Hematopoietic multipotent progenitor cell (in vitro differentiated cells): Measurements from ENCODE around the gene SV2C. TPM values are rescaled to one million over a fixed set of nuclear protein-coding genes. Genes with fewer than 3 reads are reported as not detected.
A peak's percentile ranks its signal among the peaks of the same experiment; 100 is the strongest.

Experiments
- DNase-seq, 3 donors: peaks; one replicate each; pipeline ENCODE4 v3.0.0-alpha.2; 2011 to 2015; ENCODE audit warnings: low read depth in 2 of 3, low spot score in 2 of 3
- total RNA-seq: library from RNA; depleted of rRNA; stranded (reverse); fragments of >200 nt; gene quantifications from one replicate; pipeline ENCODE4 v1.2.3, GENCODE V29; 2012

The SV2C gene
- total RNA-seq, 1 donor: under 0.01 TPM

- DNase-seq: no peak
Measured at GRCh38 chr5:76371960-76372322, 288.8 kb downstream of the SV2C start.

GRCh38 chr5:76372323-76373054 lies 289.3 kb downstream of the SV2C start:
- peak in 2 of 3 donors; percentile 42 to 57 for DNase-seq

GRCh38 chr5:76376148-76376865 lies 293.1 kb downstream of the SV2C start:
- DNase-seq: peak in 1 of 3 donors; percentile 39

- no peak for DNase-seq
Measured at GRCh38 chr5:76376866-76377230, 293.7 kb downstream of the SV2C start.

- no peak for DNase-seq
Measured at GRCh38 chr5:76378355-76378754, 295.2 kb downstream of the SV2C start.

- no peak for DNase-seq
Measured at GRCh38 chr5:76379316-76379715, 296.1 kb downstream of the SV2C start.

GRCh38 chr5:76379855-76380254 lies 296.7 kb downstream of the SV2C start:
- DNase-seq: no peak

GRCh38 chr5:76380346-76381066 lies 297.3 kb downstream of the SV2C start:
- no peak for DNase-seq

GRCh38 chr5:76383126-76383832 lies 300.1 kb downstream of the SV2C start:
- DNase-seq: no peak

GRCh38 chr5:76384189-76384588 lies 301.0 kb downstream of the SV2C start:
- peak in 1 of 3 donors; percentile 33 for DNase-seq

- DNase-seq: no peak
Measured at GRCh38 chr5:76384705-76385104, 301.5 kb downstream of the SV2C start.

- no peak for DNase-seq
Measured at GRCh38 chr5:76385540-76385939, 302.4 kb downstream of the SV2C start.

- DNase-seq: no peak
Measured at GRCh38 chr5:76386360-76386759, 303.2 kb downstream of the SV2C start.

- no peak for DNase-seq
Measured at GRCh38 chr5:76388236-76388635, 305.1 kb downstream of the SV2C start.

- DNase-seq: no peak
Measured at GRCh38 chr5:76388791-76389512, 305.8 kb downstream of the SV2C start.

- DNase-seq: no peak
Measured at GRCh38 chr5:76389513-76390154, 306.5 kb downstream of the SV2C start.

- DNase-seq: peak in 1 of 3 donors; percentile 42
Measured at GRCh38 chr5:76391014-76391413, 307.8 kb downstream of the SV2C start.

- peak in 1 of 3 donors; percentile 53 for DNase-seq
Measured at GRCh38 chr5:76393035-76393680, 310.0 kb downstream of the SV2C start.

- no peak for DNase-seq
Measured at GRCh38 chr5:76397200-76397599, 314.0 kb downstream of the SV2C start.
